ENCODE data around the gene ZNF133. TPM values are rescaled to one million over a fixed set of nuclear protein-coding genes. Genes with fewer than 3 reads are reported as not detected.

The ZNF133 gene
- total RNA-seq, 1 donor from 2014 or later, result 11.1 TPM

DNA sequence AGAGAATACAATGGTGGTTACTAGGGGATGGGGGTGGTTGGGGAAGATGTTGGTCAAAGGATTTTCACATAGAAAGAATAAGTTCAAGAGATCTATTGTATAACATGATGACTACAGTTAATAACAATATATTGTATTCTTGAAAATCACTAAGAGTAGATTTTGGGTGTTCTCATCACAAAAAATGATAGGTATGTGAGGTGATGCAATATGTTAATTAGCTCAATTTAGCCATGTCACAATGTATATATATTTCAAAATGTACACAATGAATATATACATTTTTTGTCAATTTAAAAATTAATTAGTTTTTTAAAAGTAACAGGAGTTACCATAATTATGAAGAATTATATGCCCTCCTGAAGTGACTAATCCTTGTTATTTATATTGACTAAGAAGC lies 22.3 kb downstream of the ZNF133 start:
- H3K4me1 ChIP-seq, result no peaks in the 10 kb centered on the region
- DNase-seq (no peak), ATAC-seq (no peak)
- no peak overlapping the region for H3K27ac ChIP-seq
- H3K9me3 ChIP-seq, result no peaks in the 10 kb centered on the region
- TF ChIP-seq, protein P1, sequence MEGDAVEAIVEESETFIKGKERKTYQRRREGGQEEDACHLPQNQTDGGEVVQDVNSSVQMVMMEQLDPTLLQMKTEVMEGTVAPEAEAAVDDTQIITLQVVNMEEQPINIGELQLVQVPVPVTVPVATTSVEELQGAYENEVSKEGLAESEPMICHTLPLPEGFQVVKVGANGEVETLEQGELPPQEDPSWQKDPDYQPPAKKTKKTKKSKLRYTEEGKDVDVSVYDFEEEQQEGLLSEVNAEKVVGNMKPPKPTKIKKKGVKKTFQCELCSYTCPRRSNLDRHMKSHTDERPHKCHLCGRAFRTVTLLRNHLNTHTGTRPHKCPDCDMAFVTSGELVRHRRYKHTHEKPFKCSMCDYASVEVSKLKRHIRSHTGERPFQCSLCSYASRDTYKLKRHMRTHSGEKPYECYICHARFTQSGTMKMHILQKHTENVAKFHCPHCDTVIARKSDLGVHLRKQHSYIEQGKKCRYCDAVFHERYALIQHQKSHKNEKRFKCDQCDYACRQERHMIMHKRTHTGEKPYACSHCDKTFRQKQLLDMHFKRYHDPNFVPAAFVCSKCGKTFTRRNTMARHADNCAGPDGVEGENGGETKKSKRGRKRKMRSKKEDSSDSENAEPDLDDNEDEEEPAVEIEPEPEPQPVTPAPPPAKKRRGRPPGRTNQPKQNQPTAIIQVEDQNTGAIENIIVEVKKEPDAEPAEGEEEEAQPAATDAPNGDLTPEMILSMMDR (IDR thresholded peaks at IDR 0.05), result no peak
- H3K4me3 ChIP-seq, result no peak overlapping the region
- intact Hi-C loops (cut with DNase I), result no loop called here
- H3K36me3 ChIP-seq, result peaks cover 17% of the 10 kb centered on the region
- H3K27me3 ChIP-seq, result no peaks in the 10 kb centered on the region

DNA sequence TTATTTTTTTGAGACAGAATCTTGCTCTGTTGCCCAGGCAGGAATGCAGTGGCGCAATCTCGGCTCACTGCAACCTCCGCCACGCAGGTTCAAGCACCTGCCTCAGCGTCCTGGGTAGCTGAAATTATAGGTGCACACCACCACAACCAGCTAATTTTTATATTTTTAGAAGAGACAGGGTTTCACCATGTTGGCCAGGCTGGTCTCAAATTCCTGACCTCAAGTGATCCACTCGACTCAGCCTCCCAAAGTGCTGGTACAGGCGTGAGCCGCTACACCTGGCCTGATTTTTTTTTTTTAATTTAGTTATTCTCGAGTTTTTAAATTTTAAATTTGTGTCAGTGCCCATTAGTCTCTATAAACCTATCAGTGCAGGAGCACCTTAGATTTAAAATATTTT lies 24.4 kb downstream of the ZNF133 start:
- Histone ChIP-seq H3K4me3 (no peak overlapping the region), H3K27me3 (no peaks in the 10 kb centered on the region), H3K9me3 (no peaks in the 10 kb centered on the region), H3K4me1 (no peaks in the 10 kb centered on the region), H3K36me3 (peaks cover 31% of the 10 kb centered on the region), H3K27ac (no peak overlapping the region)
- TF ChIP-seq, protein P1 (IDR thresholded peaks at IDR 0.05), result no peak
- intact Hi-C loops (cut with DNase I), result no loop called here
- ATAC-seq (no peak), DNase-seq (no peak)

DNA sequence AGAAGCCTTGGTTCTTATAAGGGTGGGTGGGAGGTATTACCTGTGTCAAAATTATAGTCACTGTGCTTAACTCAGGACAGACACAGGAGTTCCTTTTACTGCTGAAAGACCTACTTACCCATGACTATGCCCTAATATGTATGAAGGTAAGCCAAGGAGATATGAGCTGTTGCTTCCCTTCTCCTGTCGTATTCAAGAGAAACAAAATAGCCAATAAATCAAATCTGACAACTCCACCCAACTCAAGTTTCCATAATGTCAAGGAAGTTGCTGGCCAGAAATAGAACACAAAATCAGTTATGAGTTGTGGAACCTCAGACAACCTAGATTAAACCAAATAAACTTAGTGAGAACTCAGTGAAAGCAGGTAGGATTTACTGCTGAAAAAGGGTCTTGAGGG lies 25.1 kb downstream of the ZNF133 start:
- DNase-seq (no peak), ATAC-seq (no peak)
- TF ChIP-seq, protein P1 (IDR thresholded peaks at IDR 0.05), result no peak
- Histone ChIP-seq H3K4me1 (no peaks in the 10 kb centered on the region), H3K36me3 (peaks cover 31% of the 10 kb centered on the region), H3K27ac (no peak overlapping the region), H3K9me3 (no peaks in the 10 kb centered on the region), H3K27me3 (no peaks in the 10 kb centered on the region), H3K4me3 (no peak overlapping the region)
- intact Hi-C loops (cut with DNase I), result no loop called here

DNA sequence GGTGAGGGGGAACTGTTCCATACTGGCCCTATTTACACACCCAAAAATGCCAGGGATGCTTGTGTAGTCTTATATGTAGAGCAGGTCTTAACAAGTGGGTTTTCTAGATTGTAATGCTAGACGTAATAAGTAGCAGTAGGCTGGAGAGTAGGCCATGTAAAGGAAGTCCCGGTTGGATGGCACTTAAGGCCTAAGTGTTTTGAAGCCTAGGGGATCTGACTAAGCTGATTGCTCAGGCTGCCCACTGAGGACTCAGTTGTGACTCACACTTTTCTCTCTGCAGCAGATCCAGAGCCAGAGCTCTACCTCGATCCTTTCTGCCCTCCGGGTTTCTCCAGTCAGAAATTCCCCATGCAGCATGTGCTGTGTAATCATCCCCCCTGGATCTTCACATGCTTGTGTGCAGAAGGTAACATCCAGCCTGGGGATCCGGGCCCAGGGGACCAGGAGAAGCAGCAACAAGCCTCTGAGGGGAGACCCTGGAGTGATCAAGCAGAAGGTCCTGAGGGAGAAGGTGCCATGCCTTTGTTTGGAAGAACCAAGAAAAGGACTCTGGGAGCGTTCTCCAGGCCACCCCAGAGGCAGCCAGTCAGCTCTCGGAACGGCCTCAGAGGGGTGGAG lies 26.6 kb downstream of the ZNF133 start:
- DNase-seq (no peak), ATAC-seq (peak; percentile 48)
- peaks cover 31% of the 10 kb centered on the region for H3K36me3 ChIP-seq

DNA sequence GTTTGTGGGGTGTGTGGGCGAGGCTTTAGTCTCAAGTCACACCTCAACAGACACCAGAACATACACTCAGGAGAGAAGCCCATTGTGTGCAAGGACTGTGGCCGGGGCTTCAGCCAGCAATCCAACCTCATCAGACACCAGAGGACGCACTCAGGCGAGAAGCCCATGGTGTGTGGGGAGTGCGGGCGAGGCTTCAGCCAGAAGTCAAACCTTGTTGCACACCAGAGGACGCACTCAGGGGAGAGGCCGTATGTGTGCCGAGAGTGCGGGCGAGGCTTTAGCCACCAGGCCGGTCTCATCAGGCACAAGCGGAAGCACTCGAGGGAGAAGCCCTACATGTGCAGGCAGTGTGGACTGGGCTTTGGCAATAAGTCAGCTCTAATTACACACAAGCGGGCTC lies 27.8 kb downstream of the ZNF133 start:
- peak; percentile 15 for ATAC-seq
- Histone ChIP-seq H3K27me3 (no peaks in the 10 kb centered on the region), H3K27ac (no peak overlapping the region), H3K9me3 (no peaks in the 10 kb centered on the region), H3K4me3 (no peak overlapping the region), H3K4me1 (no peaks in the 10 kb centered on the region), H3K36me3 (peaks cover 31% of the 10 kb centered on the region)
- TF ChIP-seq, protein P1 (IDR thresholded peaks at IDR 0.05), result no peak
- intact Hi-C loops (cut with DNase I), result no loop called here
- DNase-seq, result no peak

More for the DNA sequence above, 26.6 kb downstream of the ZNF133 start:
- Histone ChIP-seq H3K9me3 (no peaks in the 10 kb centered on the region), H3K4me3 (no peak overlapping the region), H3K4me1 (no peaks in the 10 kb centered on the region), H3K27me3 (no peaks in the 10 kb centered on the region), H3K27ac (no peak overlapping the region)
- TF ChIP-seq, protein P1 (IDR thresholded peaks at IDR 0.05), result no peak
- intact Hi-C loops (cut with DNase I), result no loop called here

DNA sequence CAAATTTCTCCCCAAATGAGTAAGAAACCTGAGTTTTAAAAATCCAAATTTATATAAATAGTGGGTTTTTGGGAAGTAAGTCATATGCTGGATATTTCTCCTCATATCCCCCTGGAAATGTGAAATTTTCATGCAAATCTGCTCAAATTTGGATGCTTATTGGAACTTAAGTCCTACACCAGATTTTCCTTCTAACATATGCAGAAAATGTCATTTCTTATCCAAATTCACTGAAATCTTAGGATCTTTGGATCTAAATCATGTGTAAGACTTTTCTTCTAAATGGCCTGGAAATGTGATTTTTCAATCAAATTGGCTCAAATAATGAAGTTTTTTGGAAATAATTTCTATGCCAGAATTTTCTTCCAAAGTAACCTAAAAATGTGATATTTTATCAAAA lies 33.0 kb downstream of the ZNF133 start:
- H3K9me3 ChIP-seq, result no peaks in the 10 kb centered on the region

More for the DNA sequence above, 33.0 kb downstream of the ZNF133 start:
- no peak for DNase-seq
- H3K4me3 ChIP-seq, result no peak overlapping the region
- no peaks in the 10 kb centered on the region for H3K4me1 ChIP-seq
- intact Hi-C loops (cut with DNase I), result no loop called here
- no peaks in the 10 kb centered on the region for H3K27me3 ChIP-seq
- no peak overlapping the region for H3K27ac ChIP-seq
- TF ChIP-seq, protein P1 (IDR thresholded peaks at IDR 0.05), result no peak
- no peak for ATAC-seq
- H3K36me3 ChIP-seq, result peaks cover 11% of the 10 kb centered on the region
